MM.1S (cell line): Measurements from ENCODE around the gene SLCO3A1.

Experiments
- DNase-seq: peaks from one replicate; pipeline ENCODE4 v3.0.0-alpha.2; 2015
- H2AFZ ChIP-seq: fragments of 300-600 bp; sonication (generic); 2 replicates; pipeline ENCODE4 v1.6.0; 2016; ENCODE audit warnings: antibody characterized with exemption, low read length
- H3F3A ChIP-seq: fragments of 300-600 bp; sonication (generic); 2 replicates; pipeline ENCODE4 v1.6.1; 2016; ENCODE audit warnings: mild to moderate bottlenecking, antibody characterized with exemption, low read length, moderate library complexity, mixed read lengths; ENCODE audit not compliant: insufficient read depth
- H3K27ac ChIP-seq: fragments of 300-600 bp; sonication (generic); 2 replicates; pipeline ENCODE4 v1.5.1; 2016; ENCODE audit warnings: mild to moderate bottlenecking, low read length
- H3K27me3 ChIP-seq: fragments of 300-600 bp; sonication (generic); replicated peaks from 2 replicates; pipeline ENCODE4 v1.6.0; 2016; ENCODE audit warnings: low read length; ENCODE audit not compliant: insufficient read depth
- H3K36me3 ChIP-seq: fragments of 300-600 bp; sonication (generic); replicated peaks from 2 replicates; pipeline ENCODE4 v1.6.1; 2016; ENCODE audit warnings: mild to moderate bottlenecking, low read length, mixed read lengths; ENCODE audit not compliant: insufficient read depth
- H3K4me1 ChIP-seq: fragments of 300-600 bp; sonication (generic); 2 replicates; pipeline ENCODE4 v1.6.1; 2016; ENCODE audit warnings: low read length, mixed read lengths
- H3K4me2 ChIP-seq: fragments of 300-600 bp; sonication (generic); 2 replicates; pipeline ENCODE4 v1.6.0; 2016; ENCODE audit warnings: low read depth, low read length
- H3K4me3 ChIP-seq: fragments of 300-600 bp; sonication (generic); 2 replicates; pipeline ENCODE4 v1.5.1; 2016; ENCODE audit warnings: low read length, mixed read lengths
- H3K79me2 ChIP-seq: fragments of 300-600 bp; sonication (generic); 2 replicates; pipeline ENCODE4 v1.6.1; 2016; ENCODE audit warnings: mixed run types, low read length, mixed read lengths
- H3K9ac ChIP-seq: fragments of 300-600 bp; sonication (generic); 2 replicates; pipeline ENCODE4 v1.6.1; 2016; ENCODE audit warnings: low read length, mixed read lengths
- H3K9me2 ChIP-seq: fragments of 300-600 bp; sonication (generic); replicated peaks from 2 replicates; pipeline ENCODE4 v1.6.1; 2016; ENCODE audit warnings: mild to moderate bottlenecking, low read length, mixed read lengths; ENCODE audit not compliant: insufficient read depth
- H3K9me3 ChIP-seq: fragments of 300-600 bp; sonication (generic); replicated peaks from 2 replicates; pipeline ENCODE4 v1.6.1; 2016; ENCODE audit warnings: mild to moderate bottlenecking, low read length, mixed read lengths; ENCODE audit not compliant: insufficient read depth
- H4K20me1 ChIP-seq: fragments of 300-600 bp; sonication (generic); 2 replicates; pipeline ENCODE4 v1.6.1; 2016; ENCODE audit warnings: mild to moderate bottlenecking, low read length, moderate library complexity, mixed read lengths; ENCODE audit not compliant: insufficient read depth
- EZH2 ChIP-seq: fragments of 300-600 bp; sonication (generic); optimal IDR thresholded peaks from 2 replicates; pipeline ENCODE3; 2017; ENCODE audit warnings: low read depth, mild to moderate bottlenecking, antibody characterized with exemption, low read length, mixed read lengths
- EZH2phosphoT487 ChIP-seq: fragments of 300-600 bp; sonication (generic); IDR thresholded peaks from 2 replicates; pipeline ENCODE4 v1.6.1; 2018; ENCODE audit warnings: antibody characterized with exemption, low read length
- TF ChIP-seq, protein P1 (sequence below): fragments of 300-600 bp; sonication (generic); IDR thresholded peaks from 2 replicates; pipeline ENCODE4 v1.5.1; 2016; ENCODE audit warnings: antibody characterized with exemption, low read length, mixed read lengths

The SLCO3A1 gene

DNA sequence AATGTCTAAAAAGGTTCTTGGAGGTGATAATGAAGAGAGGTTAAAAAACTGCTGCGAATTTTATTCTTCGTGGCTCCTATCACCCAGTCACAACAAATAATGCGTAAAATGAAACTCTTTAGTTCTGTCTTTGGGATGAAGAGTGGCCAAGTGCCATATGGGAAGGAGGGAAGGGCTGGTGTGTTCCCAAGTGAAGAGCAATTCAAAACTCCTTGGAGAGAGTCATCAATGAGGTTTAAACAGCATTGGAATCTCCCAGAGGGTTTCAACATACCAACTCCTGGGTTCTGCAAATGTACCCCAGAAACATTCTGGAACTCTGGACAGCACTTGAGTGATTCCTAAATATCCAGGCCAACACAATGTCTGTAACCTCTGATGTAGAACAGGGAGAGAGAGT is 45.3 kb downstream of the SLCO3A1 start:
- Histone ChIP-seq H3K4me1 (no peaks in the 10 kb centered on the region), H3K4me3 (no peak overlapping the region), H3K9me3 (no peaks in the 10 kb centered on the region), H3K79me2 (no peaks in the 10 kb centered on the region), H3K27ac (no peak overlapping the region), H3K27me3 (no peaks in the 10 kb centered on the region), H3K36me3 (no peaks in the 10 kb centered on the region), H3F3A (no peaks in the 10 kb centered on the region), H3K9ac (no peak overlapping the region), H4K20me1 (no peaks in the 10 kb centered on the region), H3K9me2 (no peaks in the 10 kb centered on the region), H2AFZ (no peak overlapping the region), H3K4me2 (no peak overlapping the region)
- no peak for DNase-seq
- TF ChIP-seq, protein P1, sequence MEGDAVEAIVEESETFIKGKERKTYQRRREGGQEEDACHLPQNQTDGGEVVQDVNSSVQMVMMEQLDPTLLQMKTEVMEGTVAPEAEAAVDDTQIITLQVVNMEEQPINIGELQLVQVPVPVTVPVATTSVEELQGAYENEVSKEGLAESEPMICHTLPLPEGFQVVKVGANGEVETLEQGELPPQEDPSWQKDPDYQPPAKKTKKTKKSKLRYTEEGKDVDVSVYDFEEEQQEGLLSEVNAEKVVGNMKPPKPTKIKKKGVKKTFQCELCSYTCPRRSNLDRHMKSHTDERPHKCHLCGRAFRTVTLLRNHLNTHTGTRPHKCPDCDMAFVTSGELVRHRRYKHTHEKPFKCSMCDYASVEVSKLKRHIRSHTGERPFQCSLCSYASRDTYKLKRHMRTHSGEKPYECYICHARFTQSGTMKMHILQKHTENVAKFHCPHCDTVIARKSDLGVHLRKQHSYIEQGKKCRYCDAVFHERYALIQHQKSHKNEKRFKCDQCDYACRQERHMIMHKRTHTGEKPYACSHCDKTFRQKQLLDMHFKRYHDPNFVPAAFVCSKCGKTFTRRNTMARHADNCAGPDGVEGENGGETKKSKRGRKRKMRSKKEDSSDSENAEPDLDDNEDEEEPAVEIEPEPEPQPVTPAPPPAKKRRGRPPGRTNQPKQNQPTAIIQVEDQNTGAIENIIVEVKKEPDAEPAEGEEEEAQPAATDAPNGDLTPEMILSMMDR = no peak
- no peak for TF ChIP-seq EZH2phosphoT487
- TF ChIP-seq EZH2 = no peak

DNA sequence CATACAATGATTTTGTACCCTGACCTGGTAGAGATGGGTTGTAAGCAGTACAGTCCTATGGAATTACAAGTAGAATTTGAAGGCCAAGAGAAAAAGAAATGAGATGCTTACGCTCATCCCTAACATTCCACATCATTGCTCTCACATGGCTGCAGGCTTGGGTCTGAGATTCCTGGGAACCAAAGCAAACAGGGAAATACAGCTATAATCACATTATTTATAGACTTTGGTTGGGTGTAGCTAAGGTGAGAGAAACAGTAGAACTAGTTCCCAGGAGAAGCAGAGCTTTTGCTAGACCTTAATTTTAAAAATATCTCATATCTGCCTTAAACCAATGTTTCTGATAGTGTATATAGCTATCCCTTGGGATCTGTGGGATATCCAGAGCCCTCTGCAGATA is 51.4 kb downstream of the SLCO3A1 start:
- H2AFZ ChIP-seq = no peak overlapping the region
- H3K36me3 ChIP-seq = no peaks in the 10 kb centered on the region
- no peaks in the 10 kb centered on the region for H3K79me2 ChIP-seq
- no peak for TF ChIP-seq EZH2phosphoT487
- TF ChIP-seq, protein P1 = no peak
- no peak for TF ChIP-seq EZH2
- no peak overlapping the region for H3K27ac ChIP-seq
- no peaks in the 10 kb centered on the region for H3K9me2 ChIP-seq
- no peaks in the 10 kb centered on the region for H4K20me1 ChIP-seq
- H3K4me2 ChIP-seq = no peak overlapping the region
- no peak overlapping the region for H3K9ac ChIP-seq
- no peak for DNase-seq
- H3K9me3 ChIP-seq = no peaks in the 10 kb centered on the region
- H3K4me3 ChIP-seq = no peak overlapping the region
- no peaks in the 10 kb centered on the region for H3K27me3 ChIP-seq
- H3K4me1 ChIP-seq = no peaks in the 10 kb centered on the region
- no peaks in the 10 kb centered on the region for H3F3A ChIP-seq

DNA sequence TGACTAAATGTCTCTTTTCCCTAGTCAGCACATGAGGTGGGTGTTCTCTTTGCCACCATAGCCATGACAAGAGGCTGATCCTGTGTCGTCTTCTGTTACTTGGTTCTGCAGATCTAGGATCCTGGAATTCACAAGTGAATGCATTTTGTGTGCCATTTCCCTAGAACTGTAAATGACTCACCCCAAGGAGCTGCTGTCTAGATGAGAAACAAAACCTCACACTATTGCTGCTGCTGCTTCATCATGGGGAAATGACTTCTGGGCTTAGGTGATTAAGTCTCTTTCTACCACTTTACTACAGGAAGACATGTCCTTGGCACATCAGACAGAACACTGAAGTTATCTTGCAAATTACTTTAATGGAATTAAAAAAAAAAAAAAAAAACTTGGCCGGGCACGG is 54.9 kb downstream of the SLCO3A1 start:
- Histone ChIP-seq H3K27me3 (no peaks in the 10 kb centered on the region), H3K4me2 (no peak overlapping the region)
- DNase-seq = no peak

More for the DNA sequence above, 54.9 kb downstream of the SLCO3A1 start:
- Histone ChIP-seq H4K20me1 (no peaks in the 10 kb centered on the region), H3F3A (no peaks in the 10 kb centered on the region), H3K36me3 (no peaks in the 10 kb centered on the region), H3K4me3 (no peak overlapping the region), H3K4me1 (no peaks in the 10 kb centered on the region), H3K79me2 (no peaks in the 10 kb centered on the region), H3K27ac (no peak overlapping the region), H3K9me3 (no peaks in the 10 kb centered on the region), H3K9ac (no peak overlapping the region), H3K9me2 (no peaks in the 10 kb centered on the region), H2AFZ (no peak overlapping the region)
- TF ChIP-seq EZH2 (no peak), EZH2phosphoT487 (no peak)
- TF ChIP-seq, protein P1 = no peak
